NCI-H146 treated with DMSO at 0.1 percent for 48 hours (cell line): ENCODE results near the gene LSM3.
A peak's percentile ranks its signal among the peaks of the same experiment; 100 is the strongest.

Experiments used
- DNase-seq: peaks from one replicate; lab custom pipeline; 2025; ENCODE audit not compliant: unreplicated experiment; lab: John Stamatoyannopoulos, UW

LSM3 gene

GRCh38 chr3:14194865-14195264, 16.2 kb downstream of the LSM3 start:
- DNase-seq, result no peak

GRCh38 chr3:14199641-14200040, 21.0 kb downstream of the LSM3 start:
- no peak for DNase-seq

GRCh38 chr3:14200276-14200675, 21.7 kb downstream of the LSM3 start:
- DNase-seq, result no peak

- DNase-seq, result no peak
These were observed 22.2 kb downstream of the LSM3 start for GRCh38 chr3:14200841-14201240.

- DNase-seq, result no peak
These were observed 23.5 kb downstream of the LSM3 start for GRCh38 chr3:14201940-14202684.

GRCh38 chr3:14202874-14203520, 24.4 kb downstream of the LSM3 start:
- no peak for DNase-seq

- peak; percentile 12 for DNase-seq
These were observed 25.0 kb downstream of the LSM3 start for GRCh38 chr3:14203521-14204079.

GRCh38 chr3:14204515-14205284, 26.1 kb downstream of the LSM3 start:
- DNase-seq, result no peak

GRCh38 chr3:14206548-14207177, 28.0 kb downstream of the LSM3 start:
- DNase-seq, result no peak

- no peak for DNase-seq
These were observed 29.6 kb downstream of the LSM3 start for GRCh38 chr3:14208168-14208567.

- DNase-seq, result no peak
These were observed 30.4 kb downstream of the LSM3 start for GRCh38 chr3:14208977-14209394.

GRCh38 chr3:14209581-14210289, 31.1 kb downstream of the LSM3 start:
- DNase-seq, result no peak

GRCh38 chr3:14210290-14210688, 31.7 kb downstream of the LSM3 start:
- no peak for DNase-seq

GRCh38 chr3:14210843-14211594, 32.4 kb downstream of the LSM3 start:
- DNase-seq, result no peak

- DNase-seq, result no peak
These were observed 33.0 kb downstream of the LSM3 start for GRCh38 chr3:14211621-14212020.

GRCh38 chr3:14212032-14212431, 33.4 kb downstream of the LSM3 start:
- DNase-seq, result no peak

GRCh38 chr3:14213066-14213774, 34.6 kb downstream of the LSM3 start:
- DNase-seq, result no peak

- no peak for DNase-seq
These were observed 36.1 kb downstream of the LSM3 start for GRCh38 chr3:14214764-14215163.
